Measurements from ENCODE around the gene ZBTB38. TPM values are rescaled to one million over a fixed set of nuclear protein-coding genes. Genes with fewer than 3 reads are reported as not detected.

ZBTB38 gene
- total and polyA plus RNA-seq, 2 of the 13 experiments (the other 11 are each of a cell fraction or from before 2014, with no cell fraction given): 26.8 to 51.7 TPM

- TF ChIP-seq MAX (IDR thresholded peaks at IDR 0.05) (no peak), HMGA1 (CRISPR knock-in tag; conservative IDR thresholded peaks at IDR 0.05) (no peak), PBX3 (CRISPR knock-in tag; IDR thresholded peaks at IDR 0.05; ENCODE audit: borderline replicate concordance) (no peak), ATF1 (CRISPR knock-in tag; IDR thresholded peaks at IDR 0.05) (peak; percentile 54; the same call in 1 of the 2 replicates), SP1 (IDR thresholded peaks at IDR 0.05) (no peak), SP1 (CRISPR knock-in tag; IDR thresholded peaks at IDR 0.05) (peak; percentile 22; the same call in 1 of the 2 replicates), RARA (CRISPR knock-in tag; IDR thresholded peaks at IDR 0.05) (peak; percentile 56; the same call in 1 of the 2 replicates), POLR2AphosphoS2 (IDR thresholded peaks at IDR 0.05; ENCODE audit: low read depth, low read length) (no peak), ZNF800 (CRISPR knock-in tag; IDR thresholded peaks at IDR 0.05) (no peak), MXD3 (CRISPR knock-in tag; IDR thresholded peaks at IDR 0.05) (no peak), FOXO1 (CRISPR knock-in tag; IDR thresholded peaks at IDR 0.05) (peak; percentile 66), FOXA3 (CRISPR knock-in tag; IDR thresholded peaks at IDR 0.05) (peak; percentile 87), ATRX (CRISPR knock-in tag; IDR thresholded peaks at IDR 0.05; ENCODE audit: borderline replicate concordance) (no peak), MYNN (CRISPR knock-in tag; IDR thresholded peaks at IDR 0.05; ENCODE audit: low read depth) (no peak), ZNF136 (CRISPR knock-in tag; IDR thresholded peaks at IDR 0.05; ENCODE audit: low read depth) (peak; percentile 66; the same call in 1 of the 2 replicates), DMAP1 (CRISPR knock-in tag; IDR thresholded peaks at IDR 0.05) (peak; percentile 59; the same call in 1 of the 2 replicates), ZNF775 (CRISPR knock-in tag; IDR thresholded peaks at IDR 0.05; ENCODE audit: borderline replicate concordance) (no peak), MIER2 (CRISPR knock-in tag; IDR thresholded peaks at IDR 0.05) (0 out of 2 replicates have a peak, but pooled peaks have one; percentile 31), HOMEZ (CRISPR knock-in tag; IDR thresholded peaks at IDR 0.05; ENCODE audit: low read depth) (peak; percentile 78; the same call in 1 of the 2 replicates), GLI4 (CRISPR knock-in tag; IDR thresholded peaks at IDR 0.05; ENCODE audit: borderline replicate concordance) (no peak), EHMT2 (IDR thresholded peaks at IDR 0.05; ENCODE audit: borderline replicate concordance, low read depth, low read length) (0 out of 2 replicates have a peak, but pooled peaks have one; percentile 20), ZFP36L1 (CRISPR knock-in tag; IDR thresholded peaks at IDR 0.05) (0 out of 2 replicates have a peak, but pooled peaks have one; percentile 42), RBAK (CRISPR knock-in tag; IDR thresholded peaks at IDR 0.05) (no peak), KMT2A (CRISPR knock-in tag; IDR thresholded peaks at IDR 0.05) (0 out of 2 replicates have a peak, but pooled peaks have one; percentile 37)
Observed at GRCh38 chr3:141400073-141400971, 32.0 kb downstream of the ZBTB38 start (continued).

Measured in HepG2 (cell line).